Measurements from ENCODE around the gene ZNF343.

GRCh38 chr20:2544211-2544610 is 35.5 kb upstream of the ZNF343 start:
- TF ChIP-seq POLR2A (IDR thresholded peaks at IDR 0.05) (no peak), CTCF (IDR thresholded peaks at IDR 0.05) (no peak), POLR2AphosphoS5 (IDR thresholded peaks at IDR 0.05; ENCODE audit: insufficient read depth in 1 of 2, low read depth in 1 of 2) (no peak)

Measured in vagina (tissue), 2 donors.